Peyer's patch (tissue), 4 donors: Measurements from ENCODE around the gene FARS2.

Experiments used
- POLR2A ChIP-seq, 2 donors: fragments of 450-650 bp; IDR thresholded peaks; one replicate each; pipeline ENCODE4 v1.5.1; 2017; ENCODE audit warnings: antibody characterized with exemption in 2 of 2, mild to moderate bottlenecking in 2 of 2, moderate library complexity in 2 of 2
- TF ChIP-seq, protein P1 (sequence below), 6 experiments: fragments of 450-650 bp in 4 of 6; fragments of 200-600 bp in 2 of 6; sonication (generic) in 1 of 6; IDR thresholded peaks; one replicate each; pipeline ENCODE4 v1.5.1; 2017 to 2019; ENCODE audit warnings: antibody characterized with exemption in 6 of 6, mild to moderate bottlenecking in 3 of 6, moderate library complexity in 1 of 6

- TF ChIP-seq, protein P1, sequence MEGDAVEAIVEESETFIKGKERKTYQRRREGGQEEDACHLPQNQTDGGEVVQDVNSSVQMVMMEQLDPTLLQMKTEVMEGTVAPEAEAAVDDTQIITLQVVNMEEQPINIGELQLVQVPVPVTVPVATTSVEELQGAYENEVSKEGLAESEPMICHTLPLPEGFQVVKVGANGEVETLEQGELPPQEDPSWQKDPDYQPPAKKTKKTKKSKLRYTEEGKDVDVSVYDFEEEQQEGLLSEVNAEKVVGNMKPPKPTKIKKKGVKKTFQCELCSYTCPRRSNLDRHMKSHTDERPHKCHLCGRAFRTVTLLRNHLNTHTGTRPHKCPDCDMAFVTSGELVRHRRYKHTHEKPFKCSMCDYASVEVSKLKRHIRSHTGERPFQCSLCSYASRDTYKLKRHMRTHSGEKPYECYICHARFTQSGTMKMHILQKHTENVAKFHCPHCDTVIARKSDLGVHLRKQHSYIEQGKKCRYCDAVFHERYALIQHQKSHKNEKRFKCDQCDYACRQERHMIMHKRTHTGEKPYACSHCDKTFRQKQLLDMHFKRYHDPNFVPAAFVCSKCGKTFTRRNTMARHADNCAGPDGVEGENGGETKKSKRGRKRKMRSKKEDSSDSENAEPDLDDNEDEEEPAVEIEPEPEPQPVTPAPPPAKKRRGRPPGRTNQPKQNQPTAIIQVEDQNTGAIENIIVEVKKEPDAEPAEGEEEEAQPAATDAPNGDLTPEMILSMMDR (IDR thresholded peaks at IDR 0.05): no peak
- no peak for TF ChIP-seq POLR2A (IDR thresholded peaks at IDR 0.05)
Observed at GRCh38 chr6:5412017-5412416, 150.7 kb downstream of the FARS2 start.
